HG03064 (cell line): ENCODE data around the gene CD300LF.

Experiments used
- ATAC-seq: cut with Tn5 transposase; IDR thresholded peaks from one replicate; pipeline ENCODE4 v1.9.1; 2021; ENCODE audit warnings: low read depth; ENCODE audit not compliant: unreplicated experiment

The CD300LF gene

DNA sequence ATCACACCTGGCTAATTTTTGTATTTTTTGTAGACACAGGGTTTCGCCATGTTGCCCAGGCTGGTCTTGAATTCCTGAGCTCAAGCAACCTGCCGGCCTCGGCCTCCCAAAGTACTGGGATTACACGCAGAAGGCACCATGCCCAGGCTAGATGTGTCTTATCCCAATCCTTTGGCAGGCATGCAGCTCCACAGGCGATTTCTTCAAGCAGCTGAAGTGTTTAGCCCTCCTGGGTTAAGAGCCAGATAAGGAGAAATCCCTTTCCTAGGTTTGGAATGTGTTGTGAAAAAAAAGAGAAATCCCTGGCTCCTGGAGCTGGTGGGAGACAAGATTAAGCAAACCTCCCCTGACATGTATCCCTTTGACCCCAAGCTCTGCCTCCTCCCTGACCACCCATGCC is 33.7 kb upstream of the CD300LF start:
- no peak for ATAC-seq

DNA sequence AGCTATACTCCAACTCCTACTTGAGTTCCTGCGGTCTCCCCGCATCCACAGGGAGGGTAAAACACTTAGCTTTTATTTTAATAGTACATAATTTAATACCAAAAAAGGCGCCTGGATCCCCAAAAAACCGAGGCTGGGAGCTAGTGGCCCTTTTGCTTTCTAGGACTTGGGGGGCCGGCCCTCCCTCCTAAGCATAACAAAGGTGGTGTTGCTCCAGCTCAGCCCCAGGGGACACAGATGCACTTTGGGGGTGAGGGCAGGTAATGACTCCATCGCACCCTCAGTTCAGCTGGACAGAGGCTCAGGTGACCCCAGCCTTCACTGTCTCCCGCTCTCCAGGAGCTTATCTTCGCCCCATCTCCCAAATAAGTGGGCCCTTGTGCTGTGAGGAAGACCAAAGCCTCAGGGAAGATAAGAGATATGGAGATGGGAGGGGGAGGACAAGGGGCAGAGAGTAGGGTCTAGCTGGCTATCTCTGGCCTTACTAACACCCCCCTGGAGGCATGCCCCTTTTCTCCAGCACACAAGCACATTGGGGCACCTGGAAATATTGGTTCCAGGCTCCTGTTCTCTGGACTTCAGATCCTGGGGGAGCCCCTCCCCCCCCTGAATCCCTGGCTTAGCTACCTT is 32.9 kb upstream of the CD300LF start:
- ATAC-seq: no peak

DNA sequence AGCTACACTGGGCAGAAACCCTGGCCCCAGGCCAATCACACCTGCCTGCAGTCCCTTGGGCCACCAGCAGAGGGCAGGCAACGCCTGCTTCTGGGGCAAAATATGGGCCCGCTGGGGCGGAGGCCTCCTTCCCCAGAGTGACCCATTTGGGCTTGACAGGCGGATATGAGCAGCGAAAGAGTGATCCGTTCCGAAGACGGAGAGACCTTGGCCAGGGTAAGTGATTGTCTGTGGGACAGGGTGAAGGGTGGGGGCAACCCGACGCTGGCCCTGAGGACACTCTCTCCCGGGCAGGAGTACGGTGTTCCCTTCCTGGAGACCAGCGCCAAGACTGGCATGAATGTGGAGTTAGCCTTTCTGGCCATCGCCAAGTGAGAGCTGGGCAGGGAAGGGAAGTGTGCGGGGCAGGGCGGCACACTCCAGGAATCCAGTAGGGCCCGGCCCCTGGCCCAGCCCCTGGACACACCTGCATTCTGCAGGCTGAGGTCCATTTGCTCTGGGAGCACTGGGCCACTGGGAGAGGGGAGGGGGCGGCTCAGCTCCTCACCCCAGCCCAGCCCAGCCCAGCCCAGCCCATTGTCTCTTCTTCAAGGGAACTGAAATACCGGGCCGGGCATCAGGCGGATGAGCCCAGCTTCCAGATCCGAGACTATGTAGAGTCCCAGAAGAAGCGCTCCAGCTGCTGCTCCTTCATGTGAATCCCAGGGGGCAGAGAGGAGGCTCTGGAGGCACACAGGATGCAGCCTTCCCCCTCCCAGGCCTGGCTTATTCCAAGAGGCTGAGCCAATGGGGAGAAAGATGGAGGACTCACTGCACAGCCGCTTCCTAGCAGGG is 32.2 kb upstream of the CD300LF start:
- no peak for ATAC-seq

DNA sequence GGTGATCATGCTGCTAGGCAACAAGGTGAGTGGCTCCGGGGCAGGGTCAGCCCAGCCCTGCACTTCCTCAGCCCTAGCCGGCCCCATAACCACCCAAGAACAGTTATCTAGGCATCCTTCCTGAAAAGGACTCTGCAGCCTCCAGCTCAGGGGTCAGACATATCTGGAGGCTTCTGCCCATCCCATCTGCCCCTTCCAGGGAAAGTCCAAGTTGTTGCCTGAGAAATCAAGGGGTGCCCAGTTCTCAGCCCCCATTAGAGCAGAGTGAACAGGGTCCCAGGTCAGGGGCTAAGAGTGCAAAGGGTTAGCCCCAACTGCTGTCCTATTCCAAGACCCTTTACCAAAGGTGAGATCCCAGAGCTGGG is 31.6 kb upstream of the CD300LF start:
- ATAC-seq: no peak

DNA sequence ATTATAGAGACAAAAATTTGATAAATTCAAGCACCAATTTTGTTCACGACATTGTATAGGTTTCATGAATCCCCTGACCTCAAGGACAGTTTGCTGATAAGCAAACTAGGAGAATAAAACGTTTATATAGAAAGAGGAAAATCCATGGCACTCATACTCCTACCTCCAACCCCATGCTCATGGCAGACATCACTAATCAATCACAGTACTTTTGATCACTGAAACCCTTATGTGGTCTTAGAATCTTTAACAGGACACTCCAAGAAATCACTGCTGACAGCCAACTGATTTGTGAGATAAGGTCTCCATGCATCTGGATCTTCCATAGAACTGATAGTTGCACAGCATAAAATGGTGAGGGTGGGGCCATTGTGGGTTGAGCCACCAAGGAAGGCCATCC is 31.0 kb upstream of the CD300LF start:
- no peak for ATAC-seq

DNA sequence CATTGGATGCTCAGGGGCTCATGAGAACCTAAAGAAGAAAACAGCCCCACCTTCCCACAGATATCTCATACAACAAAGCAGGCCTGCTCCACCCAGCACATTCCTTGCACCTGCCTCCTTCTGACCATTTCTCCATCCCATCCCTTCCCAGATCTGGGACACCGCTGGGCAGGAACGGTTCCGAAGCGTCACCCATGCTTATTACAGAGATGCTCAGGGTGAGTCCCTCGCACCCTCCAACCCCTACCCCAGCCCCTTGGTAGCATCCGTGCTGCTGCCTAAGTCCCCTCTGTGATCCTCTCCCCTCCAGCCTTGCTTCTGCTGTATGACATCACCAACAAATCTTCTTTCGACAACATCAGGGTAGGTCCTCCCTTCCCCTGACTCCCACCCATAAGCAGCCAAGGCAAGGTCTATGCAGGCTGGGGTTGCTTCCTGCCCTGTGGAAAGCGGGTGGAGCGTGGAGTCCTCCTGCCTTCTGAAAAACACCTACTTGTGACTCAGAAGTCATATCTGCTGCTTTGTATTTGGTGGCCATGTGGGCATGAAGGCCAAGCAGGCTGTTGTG is 30.3 kb upstream of the CD300LF start:
- no peak for ATAC-seq

DNA sequence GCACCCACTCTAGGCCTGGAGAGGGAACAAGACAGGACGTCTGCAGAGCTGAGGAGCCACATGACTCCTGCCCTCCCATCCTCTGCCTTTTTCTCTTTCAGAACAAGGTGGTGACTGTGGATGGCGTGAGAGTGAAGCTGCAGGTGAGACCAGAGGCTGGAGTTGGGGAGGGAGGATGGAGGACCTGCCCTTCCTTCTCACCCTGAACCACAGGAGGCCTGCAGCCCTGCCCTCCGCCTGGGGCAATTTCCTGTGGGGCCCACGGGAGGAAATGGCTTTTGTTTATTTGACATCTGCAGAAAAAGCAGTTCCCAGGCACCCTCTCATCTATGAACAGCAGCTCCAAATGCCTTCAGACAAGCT is 29.4 kb upstream of the CD300LF start:
- ATAC-seq: no peak

DNA sequence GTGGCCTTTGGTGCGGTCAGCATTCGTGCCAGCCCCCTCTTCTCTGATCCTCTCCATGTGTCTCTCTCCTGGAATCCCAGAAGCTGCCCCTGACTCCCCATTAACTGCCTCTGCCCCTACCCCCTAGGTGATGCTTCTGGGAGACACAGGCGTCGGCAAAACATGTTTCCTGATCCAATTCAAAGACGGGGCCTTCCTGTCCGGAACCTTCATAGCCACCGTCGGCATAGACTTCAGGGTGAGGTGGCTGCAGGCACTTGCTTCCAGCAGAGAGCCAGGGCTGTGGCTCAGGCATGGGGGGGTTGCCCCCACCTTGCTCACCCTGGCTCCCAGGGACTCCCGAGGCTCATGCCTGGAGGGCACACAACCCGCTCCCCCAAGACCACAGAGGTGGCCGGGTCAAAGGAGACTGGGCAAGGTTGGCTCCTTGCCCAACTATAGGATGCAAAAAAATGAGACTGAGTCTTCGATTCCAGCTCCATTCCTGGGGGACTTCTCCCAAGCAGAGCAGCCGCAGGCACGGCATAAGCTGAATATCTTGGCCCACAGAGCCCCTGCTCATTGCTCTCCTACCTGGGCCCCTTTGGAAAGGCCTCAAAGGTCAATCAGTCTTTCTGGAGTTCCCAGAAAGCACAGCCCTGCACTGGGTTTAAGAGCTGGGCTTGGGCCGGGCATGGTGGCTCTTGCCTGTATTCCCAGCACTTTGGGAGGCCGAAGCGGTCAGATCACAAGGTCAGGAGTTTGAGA is 28.1 kb upstream of the CD300LF start:
- ATAC-seq: no peak

DNA sequence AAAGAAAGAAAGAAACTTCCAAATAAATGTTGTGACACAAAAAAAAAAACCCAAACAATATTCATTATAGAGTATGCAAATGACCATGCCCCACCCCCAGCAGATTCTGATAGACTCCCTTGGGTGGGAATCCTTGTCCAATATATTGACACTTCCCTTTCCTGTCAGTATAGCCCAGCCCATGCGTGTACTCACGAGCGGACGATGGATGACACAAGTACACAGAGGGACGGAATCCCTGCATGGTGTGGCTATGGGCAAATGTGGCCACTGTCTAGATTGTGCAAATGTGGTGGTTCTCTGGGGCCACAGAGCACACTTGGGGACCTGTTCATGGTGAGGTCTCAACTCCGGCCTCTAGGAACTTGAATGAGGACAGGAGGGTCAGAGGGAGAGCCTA is 27.4 kb upstream of the CD300LF start:
- ATAC-seq: no peak

DNA sequence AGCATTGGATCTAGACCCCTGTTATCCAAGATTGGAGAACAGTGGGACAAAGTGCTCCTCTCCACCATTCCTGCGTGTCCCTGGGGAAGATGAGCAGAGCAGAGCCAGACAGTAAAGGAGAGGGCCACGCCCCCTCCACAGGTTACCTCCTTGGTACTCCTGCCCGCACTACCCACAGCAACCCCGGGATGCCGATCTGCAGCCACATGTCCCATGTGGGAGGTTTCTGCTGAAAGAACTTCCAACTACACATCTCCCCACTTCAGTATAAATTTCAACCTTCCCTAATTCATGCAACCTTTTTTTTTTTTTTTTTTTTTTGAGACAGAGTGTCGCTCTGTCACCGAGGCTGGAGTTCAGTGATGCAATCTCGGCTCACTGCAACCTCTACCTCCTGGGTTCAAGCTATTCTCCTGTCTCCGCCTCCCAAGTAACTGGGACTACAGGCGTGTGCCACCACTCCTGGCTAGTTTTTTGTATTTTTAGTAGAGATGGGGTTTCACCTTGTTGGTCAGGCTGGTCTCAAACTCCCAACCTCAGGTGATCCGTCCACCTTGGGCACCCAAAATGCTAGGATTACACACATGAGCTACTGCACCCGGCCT is 26.6 kb upstream of the CD300LF start:
- ATAC-seq: no peak

DNA sequence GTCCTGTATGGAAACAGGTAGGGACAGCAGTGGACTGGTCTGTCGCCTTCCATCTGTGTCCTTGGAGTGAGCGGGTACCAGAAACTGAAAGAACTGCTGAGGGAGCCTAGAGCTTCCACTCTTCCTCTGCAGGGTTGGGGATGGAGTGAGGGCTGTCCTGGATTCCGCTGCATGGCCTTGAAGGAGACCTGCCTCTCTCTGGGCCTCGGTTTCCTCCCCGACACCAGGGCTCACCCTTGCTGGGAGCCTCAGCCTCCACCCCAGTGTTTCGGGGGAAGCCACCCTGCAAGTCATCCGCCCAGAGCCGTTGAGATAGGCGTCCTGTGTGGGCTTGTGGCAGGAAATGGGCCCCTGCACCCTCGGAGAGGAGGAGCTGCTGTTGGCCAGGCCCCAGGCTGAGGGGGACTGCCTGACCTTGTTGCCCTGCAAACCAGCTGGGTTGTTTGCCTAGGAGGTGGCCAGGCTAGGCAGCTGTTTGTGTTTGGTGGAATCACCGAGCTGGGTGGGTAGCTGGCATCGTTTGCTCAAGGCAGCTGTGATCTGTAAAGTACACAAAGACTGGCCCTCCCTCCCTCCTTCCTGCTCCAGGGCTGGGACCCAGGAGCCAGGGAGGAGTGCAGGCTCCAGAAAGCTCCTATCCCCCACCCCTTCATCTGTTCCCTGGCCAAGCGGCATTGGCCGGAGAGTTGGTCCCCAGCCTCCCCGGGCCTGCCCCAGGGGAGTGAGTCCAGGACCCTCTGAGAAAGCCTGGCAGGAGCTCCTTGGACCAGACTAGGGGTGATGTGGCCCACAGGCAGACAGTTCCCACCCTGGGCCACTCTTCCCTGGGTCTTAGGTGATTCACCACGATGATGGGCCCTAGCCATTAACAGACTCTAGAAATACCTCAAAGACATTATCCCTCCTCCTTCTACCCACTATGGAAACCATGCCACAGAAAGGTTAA is 25.6 kb upstream of the CD300LF start:
- peak; percentile 55 for ATAC-seq

DNA sequence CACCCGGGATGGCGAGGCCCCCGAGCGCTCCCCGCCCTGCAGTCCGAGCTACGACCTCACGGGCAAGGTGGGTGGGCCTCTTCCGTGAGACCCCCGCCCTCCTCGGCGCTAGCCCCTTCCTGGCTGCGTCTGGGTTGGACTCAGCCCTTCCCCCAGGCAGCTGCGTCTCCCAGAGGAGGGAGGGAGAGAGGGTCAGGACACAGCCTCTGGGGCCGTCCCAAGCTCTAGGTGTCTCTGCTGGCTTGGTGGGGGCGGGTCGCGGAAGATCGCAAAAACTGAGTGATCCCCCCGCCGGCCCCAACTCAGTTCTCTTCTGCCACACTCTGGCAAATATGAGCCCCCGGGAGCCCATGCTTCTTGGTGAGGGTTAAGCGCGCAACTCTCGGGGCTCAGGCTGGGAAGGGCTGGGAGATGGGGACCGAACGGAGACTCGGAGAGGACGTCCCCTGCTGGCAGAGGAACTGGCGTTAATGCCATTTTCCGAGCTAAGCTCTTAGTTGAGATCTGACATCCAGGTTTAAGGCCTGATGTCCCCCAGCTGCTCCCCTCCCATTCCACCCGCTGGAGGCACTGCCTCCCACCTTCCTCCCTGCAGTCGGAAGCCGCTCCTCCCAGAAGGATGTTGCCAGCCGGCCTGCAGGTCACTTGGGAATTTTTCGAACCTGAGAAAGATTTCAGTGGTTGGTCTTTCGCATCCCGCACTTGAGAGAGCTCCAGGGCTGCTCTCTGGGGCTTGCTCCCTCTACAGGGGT is 24.8 kb upstream of the CD300LF start:
- ATAC-seq: no peak

DNA sequence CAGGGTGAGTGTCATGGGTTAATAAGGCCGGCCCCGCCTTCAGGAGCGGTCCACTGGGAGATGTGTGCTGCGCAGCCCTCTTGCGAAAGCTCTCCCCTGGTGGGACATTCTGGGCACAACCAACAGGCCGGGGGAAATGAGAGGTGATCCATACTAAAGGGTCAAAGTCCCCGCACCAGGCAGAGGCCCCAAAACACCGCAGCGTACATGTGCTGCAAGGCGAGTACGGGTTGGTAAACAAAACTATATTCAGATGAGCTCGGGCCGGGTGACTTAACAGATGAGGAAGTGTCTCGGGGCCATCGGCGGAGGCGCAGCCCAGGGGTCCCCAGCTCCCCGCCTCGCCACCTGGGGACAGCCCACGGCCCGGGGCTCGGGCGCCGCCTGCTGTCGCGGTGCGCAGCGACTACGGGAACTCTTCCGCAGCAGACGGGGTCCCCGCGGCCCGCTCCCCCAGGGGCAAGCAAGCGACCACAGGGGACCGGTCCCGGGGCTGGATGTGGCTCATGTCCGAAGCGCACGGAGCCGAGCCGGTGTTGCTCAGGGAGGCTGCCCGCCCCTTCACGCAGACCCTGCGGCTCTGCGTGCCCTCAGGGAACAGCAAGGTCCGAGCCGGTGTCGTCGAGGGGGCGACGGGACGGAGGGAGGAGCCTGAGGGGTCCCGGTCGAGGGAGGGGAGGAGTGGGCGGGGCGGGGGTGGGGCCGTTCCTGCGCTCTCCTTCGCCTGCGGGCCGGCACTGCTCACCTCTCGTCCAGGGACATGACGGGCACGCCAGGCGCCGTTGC is 24.0 kb upstream of the CD300LF start, which contains the start of gene RAB37:
RAB37 (plus strand) TSS at position 744 of the 786 bp plus-strand sequence; CDS start at position 761, 17 bp downstream.
- no peak for ATAC-seq

DNA sequence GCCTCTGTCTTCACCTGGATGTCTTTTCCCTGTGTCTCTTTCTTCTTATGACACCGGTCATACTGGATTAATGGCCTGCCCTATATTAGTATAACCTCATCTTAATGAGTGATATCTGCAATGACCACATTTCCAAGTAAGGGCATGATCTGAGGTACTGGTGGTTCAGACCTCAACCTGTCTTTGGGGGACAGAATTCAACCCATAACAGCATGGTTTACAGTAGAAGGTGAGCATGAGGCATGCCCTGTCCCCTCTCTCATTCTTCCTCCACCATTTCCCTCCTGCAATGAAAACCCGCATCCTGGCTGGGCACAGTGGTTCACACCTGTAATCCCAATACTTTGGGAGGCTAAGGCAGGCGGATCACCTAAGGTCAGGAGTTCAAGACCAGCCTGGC is 21.5 kb upstream of the CD300LF start:
- ATAC-seq: no peak

DNA sequence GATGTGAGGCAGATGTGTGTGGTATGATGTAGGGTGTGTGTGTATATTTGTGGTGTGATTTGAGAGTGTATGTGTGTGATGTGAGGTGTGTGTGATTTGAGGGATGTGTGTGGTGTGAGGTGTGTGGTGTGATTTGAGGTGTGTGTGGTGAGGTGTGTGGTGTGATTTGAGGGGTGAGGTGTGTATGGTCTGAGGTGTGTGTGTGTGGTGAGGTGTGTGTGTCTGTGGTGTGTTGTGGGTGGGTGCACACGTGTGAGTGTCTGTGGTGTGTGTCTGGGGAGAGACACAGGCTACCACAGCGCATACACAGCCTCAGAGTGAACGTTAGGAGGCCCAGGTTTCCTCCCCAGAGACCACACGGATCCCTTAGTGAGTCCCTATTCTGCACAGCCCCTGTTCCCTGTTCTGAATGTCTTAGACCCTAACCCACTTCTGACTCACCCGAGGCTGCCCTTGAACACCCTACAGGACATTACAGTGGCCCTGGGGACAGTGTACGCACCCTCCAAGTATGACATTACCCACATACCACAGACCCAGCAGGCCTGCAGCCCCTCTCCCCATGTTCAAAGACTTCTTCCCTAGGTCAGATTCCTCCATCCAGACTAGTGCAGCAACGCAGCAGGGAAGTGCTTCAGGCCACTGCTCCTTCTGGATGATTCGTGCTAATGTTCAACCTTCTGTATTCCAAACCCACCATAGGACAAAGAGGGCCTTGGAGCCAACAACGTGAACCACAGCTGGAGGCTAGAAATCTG is 20.8 kb upstream of the CD300LF start:
- ATAC-seq: no peak

DNA sequence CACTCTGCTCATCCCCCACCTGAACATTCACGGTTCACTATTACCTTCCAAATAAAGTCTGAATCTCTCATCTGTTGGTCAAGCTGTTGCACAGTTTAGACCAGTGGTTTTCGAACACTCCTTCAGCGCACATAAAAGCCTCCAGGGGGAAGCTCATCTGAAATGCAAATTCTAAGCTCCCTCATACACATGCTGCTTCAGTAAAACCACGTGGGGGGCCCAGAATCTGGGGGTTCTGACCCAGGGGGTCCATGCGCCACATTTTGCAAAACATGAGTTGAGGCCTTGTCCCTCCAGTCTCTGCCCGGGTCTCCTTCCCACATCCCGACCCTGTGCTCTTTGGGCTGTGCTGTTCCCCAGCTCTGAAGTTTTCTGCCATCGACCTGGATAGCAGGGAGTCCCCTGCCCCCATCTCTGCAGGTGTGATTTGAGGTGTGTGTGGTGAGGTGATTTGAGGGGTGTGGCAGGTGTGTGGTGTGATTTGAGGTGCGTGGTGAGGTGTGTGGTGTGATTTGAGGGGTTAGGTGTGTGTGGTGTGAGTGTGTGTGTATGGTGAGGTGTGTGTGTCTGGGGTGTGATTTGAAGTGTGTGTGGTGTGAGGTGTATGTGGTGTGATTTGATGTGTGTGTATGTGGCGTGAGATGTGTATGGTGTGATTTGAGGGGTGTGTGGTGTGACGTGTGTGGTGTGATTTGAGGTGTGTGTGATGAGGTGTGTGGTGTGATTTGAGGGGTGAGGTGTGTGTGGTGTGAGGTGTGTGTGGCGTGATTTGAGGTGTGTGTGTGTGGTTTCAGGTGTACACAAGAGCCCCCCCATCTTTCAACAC is 19.5 kb upstream of the CD300LF start:
- no peak for ATAC-seq

DNA sequence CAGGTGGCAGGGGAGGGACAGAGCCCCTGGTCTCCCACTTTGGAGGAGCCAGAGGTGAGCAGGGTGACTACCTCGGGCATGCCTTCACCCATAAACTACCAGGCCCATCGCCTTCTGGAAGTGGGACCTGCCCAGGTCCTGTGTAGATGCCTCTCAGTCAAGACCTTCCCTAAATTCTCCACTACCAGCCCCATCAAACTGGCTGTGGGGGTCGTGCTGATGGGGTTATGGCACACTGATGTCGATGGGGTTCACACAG is 18.6 kb upstream of the CD300LF start:
- no peak for ATAC-seq
